Measurements from ENCODE around the gene EIF4E.
"Not testable (repeated sequence)": the region's sequence is repeated elsewhere in the genome, so short reads cannot be mapped to it uniquely, and the experiment has no call there.

EIF4E gene

DNA sequence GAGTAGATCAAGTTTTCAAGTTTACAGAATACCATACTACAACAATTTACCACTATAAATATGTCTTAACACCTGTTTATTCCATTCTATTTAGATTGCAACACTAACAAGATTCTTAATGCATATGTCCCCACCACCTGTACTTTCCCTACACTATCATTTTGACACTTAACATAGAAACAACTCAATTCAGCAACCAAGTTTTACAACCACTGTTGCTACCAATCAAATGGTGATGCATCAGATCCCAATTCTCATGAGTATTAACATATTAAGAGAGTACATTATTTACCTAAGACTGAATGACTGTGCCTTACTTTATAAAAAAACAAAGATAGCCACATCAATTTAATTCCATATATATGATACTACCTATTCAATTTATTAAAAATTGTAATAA, 49.4 kb downstream of the EIF4E start:
- DNase-seq (ENCODE audit: low read depth, low spot score) = no peak

GRCh38 chr4:98873059-98873458, 55.9 kb downstream of the EIF4E start:
- DNase-seq (ENCODE audit: low read depth, low spot score) = no peak

DNA sequence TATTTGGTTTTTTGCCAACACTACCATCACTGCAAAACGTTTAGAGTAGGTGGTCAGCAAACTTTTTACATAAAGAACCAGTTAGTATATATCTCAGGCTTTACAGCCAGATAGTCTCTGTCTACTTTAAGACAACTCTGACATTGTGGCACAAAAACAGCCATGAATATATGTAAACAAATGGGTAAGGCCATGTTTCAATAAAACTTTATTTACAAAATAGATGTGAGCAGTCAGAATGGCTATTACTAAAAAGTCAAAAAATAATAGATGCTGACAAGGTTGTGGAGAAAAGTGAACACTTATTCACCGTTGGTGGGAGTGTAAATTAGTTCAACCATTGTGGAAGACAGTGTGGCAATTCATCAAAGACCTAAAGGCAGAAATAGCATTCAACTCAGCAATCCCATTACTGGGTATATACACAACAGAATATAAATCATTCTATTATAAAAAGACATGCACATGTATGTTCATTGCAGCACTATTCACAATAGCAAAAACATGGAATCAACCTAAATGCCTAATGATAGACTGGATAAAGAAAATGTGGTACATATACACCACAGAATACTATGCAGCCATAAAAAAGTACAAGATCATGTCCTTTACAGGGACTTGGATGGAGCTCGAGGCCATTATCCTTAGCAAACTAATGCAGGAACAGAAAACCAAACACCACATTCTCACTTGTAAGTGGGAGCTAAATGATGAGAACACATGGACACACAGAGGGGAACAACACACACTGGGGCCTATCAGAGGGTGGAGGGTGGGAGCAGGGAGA, 56.6 kb downstream of the EIF4E start:
- DNase-seq (ENCODE audit: low read depth, low spot score) = not testable (repeated sequence)

GRCh38 chr4:98867648-98868047, 61.3 kb downstream of the EIF4E start:
- DNase-seq (ENCODE audit: low read depth, low spot score) = no peak

- DNase-seq (ENCODE audit: low read depth, low spot score) = no peak
Observed at GRCh38 chr4:98865059-98865458, 63.9 kb downstream of the EIF4E start.

DNA sequence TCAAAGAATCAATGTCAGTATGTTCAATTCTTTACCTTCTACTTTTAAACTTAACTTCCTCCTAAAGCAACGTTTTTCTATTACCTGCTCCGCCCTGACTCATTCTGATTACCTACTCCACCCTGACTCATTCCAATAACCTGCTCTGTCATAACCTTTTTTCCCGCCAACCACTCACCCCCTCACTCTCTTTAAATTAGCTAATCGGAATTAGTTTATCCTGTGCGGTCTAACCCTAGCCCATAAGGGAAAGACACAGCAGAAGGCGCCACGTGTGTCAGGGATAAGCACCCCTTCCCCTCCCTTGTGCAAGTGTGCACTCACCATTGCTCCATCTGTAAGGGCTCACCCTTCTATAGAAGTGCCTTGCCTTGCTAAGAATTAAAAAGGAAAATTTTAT, 64.4 kb downstream of the EIF4E start:
- DNase-seq (ENCODE audit: low read depth, low spot score) = no peak

DNA sequence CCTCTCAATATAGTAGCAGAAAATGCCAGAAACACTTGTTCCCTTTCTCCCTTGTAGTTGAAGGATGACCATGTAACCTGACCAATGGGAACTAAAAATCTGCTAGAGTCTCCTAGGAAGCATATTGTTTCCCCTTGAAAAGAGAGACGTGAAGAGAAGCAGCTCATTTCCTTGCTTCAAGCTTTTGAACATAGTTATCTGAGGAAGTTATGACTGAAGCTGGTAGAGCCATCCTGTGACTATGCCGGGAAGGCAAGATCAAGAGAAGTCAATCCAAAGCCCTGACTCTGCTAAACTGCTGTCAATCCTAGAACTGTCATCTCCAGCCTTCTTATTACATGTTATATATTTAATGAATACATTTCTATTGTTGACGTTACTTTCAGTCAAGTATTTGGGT, 66.6 kb downstream of the EIF4E start:
- no peak for DNase-seq (ENCODE audit: low read depth, low spot score)

- no peak for DNase-seq (ENCODE audit: low read depth, low spot score)
Observed at GRCh38 chr4:98861100-98861884, 67.6 kb downstream of the EIF4E start.

GRCh38 chr4:98851806-98852205, 77.1 kb downstream of the EIF4E start:
- DNase-seq (ENCODE audit: low read depth, low spot score) = peak; percentile 22

- DNase-seq (ENCODE audit: low read depth, low spot score) = no peak
Observed at GRCh38 chr4:98850937-98851336, 78.0 kb downstream of the EIF4E start.

GRCh38 chr4:98848448-98848847, 80.5 kb downstream of the EIF4E start:
- DNase-seq (ENCODE audit: low read depth, low spot score) = no peak

- no peak for DNase-seq (ENCODE audit: low read depth, low spot score)
Observed at GRCh38 chr4:98845960-98846359, 83.0 kb downstream of the EIF4E start.

DNA sequence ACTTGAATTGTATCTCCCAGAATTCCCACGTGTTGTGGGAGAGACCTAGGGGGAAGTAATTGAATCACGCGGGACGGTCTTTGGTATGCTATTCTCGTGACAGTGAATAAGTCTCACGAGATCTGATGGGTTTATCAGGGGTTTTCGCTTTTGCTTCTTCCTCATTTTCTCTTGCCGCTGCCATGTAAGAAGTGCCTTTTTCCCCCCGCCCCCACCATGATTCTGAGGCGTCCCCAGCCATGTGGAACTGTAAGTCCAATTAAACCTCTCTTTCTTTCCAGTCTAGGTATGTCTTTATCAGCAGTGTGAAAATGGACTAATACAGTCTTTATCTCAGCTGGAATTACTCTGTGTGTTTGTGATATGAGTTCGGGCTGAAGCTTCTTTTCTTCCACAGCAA, 86.0 kb downstream of the EIF4E start:
- not testable (repeated sequence) for DNase-seq (ENCODE audit: low read depth, low spot score)

DNA sequence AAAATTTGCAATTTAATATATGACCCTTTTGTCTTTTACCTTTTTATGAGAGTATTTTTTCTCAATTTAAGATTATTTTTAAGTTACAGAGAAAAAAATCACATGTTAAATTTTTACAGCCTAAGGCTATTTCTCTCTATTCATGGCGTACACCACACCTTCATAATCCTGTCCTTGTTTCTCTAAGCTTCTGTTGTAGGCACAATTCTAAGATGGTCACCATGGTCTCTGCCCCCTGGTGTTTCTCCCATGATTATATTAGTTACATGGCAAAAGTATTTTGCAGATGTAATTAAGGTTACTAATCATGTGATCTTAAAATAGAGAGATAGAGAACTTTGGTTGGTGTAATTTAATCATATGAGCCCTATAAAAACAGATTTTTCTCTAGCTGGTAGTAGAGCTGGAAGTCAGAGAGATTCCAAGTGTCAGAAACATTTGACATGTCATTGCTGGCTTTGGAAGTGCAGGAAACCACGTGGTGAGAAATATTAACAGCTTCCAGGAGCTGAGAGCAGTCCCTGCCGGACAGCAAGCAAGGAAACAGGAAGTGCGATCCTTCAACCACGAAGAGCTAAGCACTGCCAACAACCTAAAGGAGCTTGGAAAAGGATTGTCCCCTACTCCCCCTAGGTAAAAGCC, 89.8 kb downstream of the EIF4E start:
- DNase-seq (ENCODE audit: low read depth, low spot score) = no peak

DNA sequence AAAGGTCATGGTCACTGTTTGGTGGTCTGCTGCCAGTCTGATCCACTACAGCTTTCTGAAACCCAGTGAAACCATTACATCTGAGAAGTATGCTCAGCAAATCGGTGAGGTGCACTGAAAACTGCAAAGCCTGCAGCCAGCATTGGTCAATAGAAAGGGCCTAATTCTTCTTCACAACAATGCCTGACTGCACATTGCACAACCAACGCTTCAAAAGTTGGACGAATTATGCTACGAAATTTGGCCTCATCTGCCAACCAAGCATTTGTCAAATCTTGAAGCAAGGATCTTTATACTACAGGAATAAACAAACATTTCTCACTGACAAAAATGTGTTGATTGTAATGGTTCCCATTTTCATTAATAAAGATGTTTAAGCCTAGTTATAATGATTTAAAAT, 90.4 kb downstream of the EIF4E start:
- DNase-seq (ENCODE audit: low read depth, low spot score) = no peak

DNA sequence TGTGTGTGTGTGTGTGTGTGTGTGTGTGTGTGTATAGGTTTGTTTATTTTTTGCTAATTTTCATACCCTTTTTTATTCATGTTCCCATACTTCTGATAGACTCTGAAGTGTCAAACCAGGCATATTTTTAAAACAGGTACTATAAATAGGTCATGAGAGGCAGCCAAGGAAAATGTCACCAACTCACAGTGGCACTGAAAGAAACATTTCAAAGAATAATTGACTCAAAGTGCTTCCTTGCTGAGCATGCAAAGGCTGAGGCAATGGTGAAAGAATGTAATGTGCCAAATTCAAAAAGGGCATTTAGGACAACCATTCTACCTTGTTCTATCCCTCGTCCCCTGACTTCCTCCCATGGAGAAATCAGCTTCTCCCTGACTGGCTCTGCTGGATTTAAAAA, 95.5 kb downstream of the EIF4E start:
- no peak for DNase-seq (ENCODE audit: low read depth, low spot score)

DNA sequence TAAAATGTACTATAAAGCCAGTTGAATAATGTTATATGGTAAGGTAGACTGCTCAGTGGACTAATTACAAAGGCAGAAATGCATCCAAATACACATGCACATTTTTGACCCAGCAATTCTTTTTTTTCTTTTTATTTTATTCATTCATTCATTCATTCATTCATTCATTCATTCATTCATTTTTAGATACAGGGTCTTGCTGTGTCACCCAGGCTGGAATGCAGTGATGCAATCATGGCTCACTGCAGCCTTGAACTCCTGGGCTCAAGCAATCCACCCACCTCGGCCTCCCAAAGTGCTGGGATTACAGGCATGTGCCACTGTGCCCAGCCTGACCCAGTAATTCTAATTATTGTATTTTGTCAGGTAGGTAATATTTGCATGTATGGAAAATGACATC, 97.9 kb downstream of the EIF4E start:
- not testable (repeated sequence) for DNase-seq (ENCODE audit: low read depth, low spot score)

Measured in ELF-1 (cell line).